Activated T-cell treated with anti-CD3 and anti-CD28 coated beads, Interleukin-2, amount 50 U/mL, for 24 hours (primary cell): Measurements from ENCODE around the gene PRPSAP2.
"Not testable (repeated sequence)": the region's sequence is repeated elsewhere in the genome, so short reads cannot be mapped to it uniquely, and the experiment has no call there.

Experiments
- DNase-seq: peaks from one replicate; pipeline ENCODE4 v3.0.0-alpha.2; 2020
- H3K27ac Mint-ChIP-seq: 2 replicates; pipeline ENCODE4 v1.8.0; 2020; ENCODE audit warnings: mild to moderate bottlenecking, mixed read lengths
- H3K27me3 Mint-ChIP-seq: 2 replicates; pipeline ENCODE4 v1.8.0; 2020; ENCODE audit warnings: mixed read lengths
- H3K36me3 Mint-ChIP-seq: 2 replicates; pipeline ENCODE4 v1.8.0; 2020; ENCODE audit warnings: low read depth, mixed read lengths
- H3K4me1 Mint-ChIP-seq: 2 replicates; pipeline ENCODE4 v1.8.0; 2020; ENCODE audit warnings: low read depth, mixed read lengths
- H3K4me3 Mint-ChIP-seq: 2 replicates; pipeline ENCODE4 v1.8.0; 2020; ENCODE audit warnings: mild to moderate bottlenecking, moderate library complexity, mixed read lengths
- H3K9me3 Mint-ChIP-seq: 2 replicates; pipeline ENCODE4 v1.8.0; 2020; ENCODE audit warnings: mixed read lengths

PRPSAP2 gene

DNA sequence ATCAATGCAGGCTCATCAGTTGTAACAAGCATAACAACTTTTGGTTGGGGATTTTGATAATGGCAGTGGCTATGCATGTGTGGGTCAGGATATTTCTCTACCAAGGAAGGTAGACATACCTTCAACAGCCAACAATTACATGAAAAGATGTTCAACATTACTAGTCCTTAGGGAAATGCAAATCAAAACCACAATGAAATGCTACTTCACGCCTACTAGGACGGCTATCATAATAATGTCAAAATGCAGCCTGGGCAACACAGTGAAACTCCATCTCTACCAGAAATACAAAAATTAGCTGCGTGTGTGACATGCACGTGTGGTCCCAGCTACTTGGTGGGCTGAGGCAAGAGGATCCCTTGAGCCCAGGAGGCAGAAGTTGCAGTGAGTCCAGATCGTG, 86.7 kb downstream of the PRPSAP2 start:
- H3K27ac Mint-ChIP-seq = no peak overlapping the region
- no peaks in the 10 kb centered on the region for H3K36me3 Mint-ChIP-seq
- H3K27me3 Mint-ChIP-seq = no peaks in the 10 kb centered on the region
- H3K9me3 Mint-ChIP-seq = no peaks in the 10 kb centered on the region
- no peaks in the 10 kb centered on the region for H3K4me1 Mint-ChIP-seq
- H3K4me3 Mint-ChIP-seq = no peak overlapping the region
- DNase-seq = no peak

GRCh38 chr17:18946536-18946935, 88.6 kb downstream of the PRPSAP2 start:
- H3K36me3 Mint-ChIP-seq = no peaks in the 10 kb centered on the region
- no peak overlapping the region for H3K27ac Mint-ChIP-seq
- no peak for DNase-seq
- H3K27me3 Mint-ChIP-seq = no peaks in the 10 kb centered on the region
- H3K4me3 Mint-ChIP-seq = no peak overlapping the region
- no peaks in the 10 kb centered on the region for H3K4me1 Mint-ChIP-seq
- no peaks in the 10 kb centered on the region for H3K9me3 Mint-ChIP-seq

GRCh38 chr17:18947866-18948265, 89.9 kb downstream of the PRPSAP2 start:
- H3K4me3 Mint-ChIP-seq = no peak overlapping the region
- no peaks in the 10 kb centered on the region for H3K9me3 Mint-ChIP-seq
- no peak for DNase-seq
- H3K4me1 Mint-ChIP-seq = peaks cover 1% of the 10 kb centered on the region
- no peaks in the 10 kb centered on the region for H3K27me3 Mint-ChIP-seq
- no peak overlapping the region for H3K27ac Mint-ChIP-seq
- H3K36me3 Mint-ChIP-seq = no peaks in the 10 kb centered on the region

DNA sequence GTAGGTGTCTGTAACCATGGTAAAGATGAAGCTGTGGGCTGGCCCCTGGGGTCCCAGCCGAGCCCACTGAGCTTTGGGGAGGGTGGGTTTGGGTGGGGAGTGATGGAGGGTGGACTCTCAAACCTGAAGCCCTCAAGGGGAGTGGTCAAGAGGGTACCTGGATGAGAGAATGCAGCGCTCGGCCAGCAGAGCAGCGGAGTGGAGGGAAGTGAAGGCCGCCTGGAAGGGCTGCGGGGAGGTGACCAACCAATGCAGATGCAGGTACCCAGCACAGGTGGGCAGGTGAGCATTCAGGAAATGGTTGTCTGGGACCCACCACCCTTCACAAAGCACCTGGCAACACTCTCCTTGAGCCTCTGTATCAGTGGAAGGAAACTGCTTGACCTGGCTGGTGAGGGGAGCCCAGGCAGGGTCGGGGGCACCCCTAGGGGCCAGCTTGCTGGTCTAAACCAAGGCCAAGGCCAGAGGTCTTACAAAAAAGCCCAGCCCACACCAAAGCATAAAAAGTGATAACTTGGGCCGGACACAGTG, 90.6 kb downstream of the PRPSAP2 start:
- H3K9me3 Mint-ChIP-seq = no peaks in the 10 kb centered on the region
- H3K36me3 Mint-ChIP-seq = no peaks in the 10 kb centered on the region

DNA sequence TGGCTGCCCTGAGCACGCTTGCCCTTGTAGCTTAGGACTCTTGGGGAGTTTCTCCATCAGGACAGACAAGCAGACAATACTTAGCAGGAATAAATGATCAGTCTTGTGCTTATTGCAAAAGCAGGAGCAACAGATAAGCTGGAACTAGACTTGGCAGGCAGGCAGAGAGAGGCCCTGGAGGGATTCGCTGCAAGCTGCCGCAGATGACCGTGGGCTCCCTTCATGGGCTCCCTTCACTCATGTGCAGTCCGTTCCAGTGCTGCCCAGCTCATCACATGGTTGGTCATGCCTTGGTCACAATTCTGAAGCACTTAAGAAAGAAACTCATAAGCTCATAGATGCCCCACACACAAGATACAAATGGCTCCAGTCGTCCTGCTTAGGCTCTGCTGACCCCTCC, 91.6 kb downstream of the PRPSAP2 start:
- no peaks in the 10 kb centered on the region for H3K27me3 Mint-ChIP-seq
- no peak for DNase-seq
- no peak overlapping the region for H3K27ac Mint-ChIP-seq
- H3K36me3 Mint-ChIP-seq = no peaks in the 10 kb centered on the region
- peaks cover 11% of the 10 kb centered on the region for H3K4me1 Mint-ChIP-seq
- no peaks in the 10 kb centered on the region for H3K9me3 Mint-ChIP-seq
- H3K4me3 Mint-ChIP-seq = no peak overlapping the region

More for the DNA sequence above, 90.6 kb downstream of the PRPSAP2 start:
- Mint-ChIP-seq H3K4me1 (peaks cover 3% of the 10 kb centered on the region), H3K4me3 (no peak overlapping the region), H3K27me3 (no peaks in the 10 kb centered on the region), H3K27ac (no peak overlapping the region)
- DNase-seq = no peak

DNA sequence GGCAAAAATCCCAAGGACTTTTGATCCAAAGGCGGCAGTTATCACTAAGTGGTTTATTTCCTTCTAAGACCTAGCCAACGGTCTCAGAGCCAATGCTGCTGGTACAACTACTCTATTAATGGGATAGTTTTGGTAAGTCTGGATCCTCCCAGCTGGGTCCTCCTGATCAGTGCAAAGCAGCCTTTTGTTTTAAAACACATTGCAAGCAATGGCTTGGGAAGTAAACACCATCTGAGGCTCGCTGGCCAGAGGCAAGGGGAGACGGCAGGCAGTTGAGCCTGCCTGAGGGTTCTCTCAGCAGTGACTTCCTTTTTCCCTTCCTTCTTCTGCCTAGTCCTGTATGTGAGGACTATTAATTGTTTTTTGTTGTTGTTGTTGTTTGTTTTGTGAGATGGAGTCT, 92.4 kb downstream of the PRPSAP2 start:
- H3K4me3 Mint-ChIP-seq = no peak overlapping the region
- peaks cover 15% of the 10 kb centered on the region for H3K4me1 Mint-ChIP-seq
- no peak overlapping the region for H3K27ac Mint-ChIP-seq

DNA sequence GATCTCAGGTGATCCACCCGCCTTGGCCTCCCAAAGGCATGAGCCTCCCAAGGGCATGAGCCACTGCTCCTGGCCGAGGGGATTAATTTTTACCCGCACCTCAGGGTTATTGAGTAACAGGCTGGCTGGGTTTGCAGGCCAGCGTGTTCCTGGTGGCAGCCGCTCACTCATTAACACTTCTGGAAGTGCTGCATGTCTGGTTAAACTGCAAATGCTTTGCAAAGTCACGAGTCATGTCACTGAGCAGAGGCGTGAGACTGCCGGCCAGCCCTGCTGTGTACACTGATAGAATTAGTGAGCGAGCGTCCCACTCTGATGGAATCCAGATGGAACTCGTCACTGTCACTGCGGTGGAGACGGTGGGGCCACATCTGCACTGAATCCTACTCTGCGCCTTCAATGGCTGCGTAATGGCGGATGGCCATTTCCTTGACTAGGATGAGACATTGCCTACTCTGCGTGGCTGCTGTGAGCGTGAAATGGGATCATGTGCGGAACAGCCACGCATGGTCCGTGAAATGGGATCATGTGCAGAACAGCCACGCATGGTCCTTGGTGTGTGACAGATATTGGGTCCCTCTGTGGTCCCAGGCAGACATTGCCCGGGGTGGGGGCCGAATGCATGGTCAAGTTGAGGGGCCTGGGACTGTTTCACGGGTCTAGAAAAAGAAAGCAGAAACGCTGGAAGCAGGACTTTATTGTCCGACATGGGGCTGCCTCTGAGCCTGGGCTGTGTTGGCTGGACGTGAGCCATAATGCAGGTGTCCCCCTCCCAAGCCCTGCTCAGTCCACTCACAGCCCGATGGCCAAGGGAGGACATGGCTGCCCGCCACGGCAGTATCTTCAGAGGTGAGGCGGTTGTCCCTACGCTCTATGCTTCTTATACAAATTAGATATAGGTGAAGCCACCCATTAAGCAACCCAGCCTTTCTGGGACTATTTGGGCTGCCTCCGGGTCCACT, 93.3 kb downstream of the PRPSAP2 start:
- H3K36me3 Mint-ChIP-seq = no peaks in the 10 kb centered on the region
- no peaks in the 10 kb centered on the region for H3K9me3 Mint-ChIP-seq
- no peak overlapping the region for H3K27ac Mint-ChIP-seq
- peaks cover 20% of the 10 kb centered on the region for H3K4me1 Mint-ChIP-seq
- no peaks in the 10 kb centered on the region for H3K27me3 Mint-ChIP-seq
- DNase-seq = no peak
- H3K4me3 Mint-ChIP-seq = no peak overlapping the region

More for the DNA sequence above, 92.4 kb downstream of the PRPSAP2 start:
- no peak for DNase-seq
- Mint-ChIP-seq H3K36me3 (no peaks in the 10 kb centered on the region), H3K27me3 (no peaks in the 10 kb centered on the region), H3K9me3 (no peaks in the 10 kb centered on the region)

DNA sequence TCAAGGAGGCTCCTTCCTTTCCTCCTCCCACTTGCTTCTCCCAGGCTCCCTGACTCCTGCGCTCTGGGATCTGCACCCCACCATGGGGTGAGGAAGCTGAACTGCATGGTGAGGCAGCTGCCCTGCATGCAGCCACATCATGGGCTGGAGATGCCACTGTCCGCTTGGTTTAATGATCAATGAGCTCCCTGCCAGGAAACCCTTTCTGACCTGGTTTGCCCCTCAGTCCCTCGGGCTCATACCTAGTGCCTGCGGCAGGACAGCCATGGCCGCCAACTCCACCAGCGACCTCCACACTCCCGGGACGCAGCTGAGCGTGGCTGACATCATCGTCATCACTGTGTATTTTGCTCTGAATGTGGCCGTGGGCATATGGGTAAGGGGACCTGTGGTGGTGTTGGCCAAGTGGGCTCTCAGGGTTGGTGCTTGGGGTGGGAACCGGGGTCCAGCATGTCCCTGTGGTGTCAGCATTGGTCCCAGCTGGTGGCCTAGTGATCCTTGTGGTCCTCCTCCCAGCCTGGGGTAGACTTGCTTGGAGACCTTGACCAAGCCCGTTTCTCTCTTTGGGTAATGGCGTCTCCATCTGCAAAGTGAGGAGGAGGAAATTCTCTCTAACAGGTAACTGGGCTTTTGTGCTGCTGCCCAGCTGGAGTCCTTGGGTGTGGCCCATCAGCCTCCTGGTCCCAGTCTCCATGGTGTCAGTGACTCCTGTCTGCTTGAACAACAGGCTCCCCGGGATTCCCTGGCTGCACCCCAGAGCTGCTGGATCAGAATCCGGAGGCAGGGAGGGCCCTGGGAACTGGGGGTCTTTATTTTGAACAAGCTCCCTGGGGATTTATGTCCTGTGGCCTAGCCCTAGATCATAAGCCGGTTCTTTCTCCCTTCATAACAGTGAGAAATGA, 94.3 kb downstream of the PRPSAP2 start, which contains the start of gene SLC5A10:
TSS of gene SLC5A10 (plus strand) at position 225 of the 902 bp plus-strand sequence. CDS start at position 266, 41 bp downstream.
- no peak for DNase-seq
- Mint-ChIP-seq H3K27me3 (no peaks in the 10 kb centered on the region), H3K4me1 (peaks cover 20% of the 10 kb centered on the region), H3K9me3 (no peaks in the 10 kb centered on the region), H3K27ac (no peak within 1 kb of the TSS), H3K36me3 (no peaks in the 10 kb centered on the region), H3K4me3 (no peak within 1 kb of the TSS)

- no peak for DNase-seq
- H3K4me1 Mint-ChIP-seq = peaks cover 22% of the 10 kb centered on the region
- H3K27me3 Mint-ChIP-seq = no peaks in the 10 kb centered on the region
- H3K36me3 Mint-ChIP-seq = no peaks in the 10 kb centered on the region
- H3K27ac Mint-ChIP-seq = no peak overlapping the region
- no peaks in the 10 kb centered on the region for H3K9me3 Mint-ChIP-seq
- no peak overlapping the region for H3K4me3 Mint-ChIP-seq
These were observed 95.3 kb downstream of the PRPSAP2 start for GRCh38 chr17:18953231-18953728.

DNA sequence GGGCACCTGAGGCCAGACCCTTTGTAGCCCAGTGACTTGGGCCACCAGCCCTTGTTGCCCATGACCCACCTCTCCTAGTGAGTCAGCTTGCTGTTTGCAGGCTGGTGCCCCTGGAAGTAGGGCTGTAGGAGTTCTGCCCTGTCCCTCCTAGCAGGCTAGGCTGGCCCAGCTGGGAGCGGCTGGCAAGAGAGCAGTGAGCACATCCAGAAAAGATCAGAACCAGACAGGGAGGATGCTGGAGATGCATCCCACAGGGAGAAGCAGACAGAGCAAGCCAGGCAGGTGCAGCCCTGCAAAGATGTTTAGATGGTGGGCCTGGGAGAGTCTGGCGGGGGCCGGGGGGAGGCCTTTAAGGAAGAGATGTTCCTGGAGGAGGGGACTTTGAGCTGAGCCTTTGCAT, 96.4 kb downstream of the PRPSAP2 start:
- no peak for DNase-seq
- Mint-ChIP-seq H3K4me3 (no peak overlapping the region), H3K27ac (no peak overlapping the region), H3K4me1 (peaks cover 22% of the 10 kb centered on the region), H3K27me3 (no peaks in the 10 kb centered on the region), H3K9me3 (no peaks in the 10 kb centered on the region), H3K36me3 (no peaks in the 10 kb centered on the region)

GRCh38 chr17:18955009-18955408, 97.1 kb downstream of the PRPSAP2 start:
- Mint-ChIP-seq H3K4me1 (peaks cover 23% of the 10 kb centered on the region), H3K4me3 (no peak overlapping the region), H3K36me3 (no peaks in the 10 kb centered on the region), H3K9me3 (no peaks in the 10 kb centered on the region), H3K27me3 (no peaks in the 10 kb centered on the region), H3K27ac (peak overlapping the region; percentile 30)
- DNase-seq = no peak

DNA sequence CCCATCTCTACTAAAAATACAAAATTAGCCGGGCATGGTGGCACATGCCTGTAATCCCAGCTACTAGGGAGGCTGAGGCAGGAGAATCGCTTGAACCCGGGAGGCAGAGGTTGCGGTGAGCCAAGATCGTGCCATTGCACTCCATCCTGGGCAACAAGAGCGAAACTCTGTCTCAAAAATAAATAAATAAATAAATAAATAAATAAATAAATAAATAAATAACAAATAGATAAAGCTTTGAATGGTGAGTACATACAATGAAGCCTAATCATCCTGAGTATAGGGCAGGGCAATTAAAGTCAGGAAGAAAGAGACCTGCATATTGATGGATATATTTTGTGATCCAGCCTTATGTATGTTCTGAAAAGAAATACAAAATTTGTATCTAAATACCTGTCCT, 98.1 kb downstream of the PRPSAP2 start:
- peaks cover 30% of the 10 kb centered on the region for H3K4me1 Mint-ChIP-seq
- H3K4me3 Mint-ChIP-seq, H3K36me3 Mint-ChIP-seq, DNase-seq, H3K9me3 Mint-ChIP-seq, H3K27me3 Mint-ChIP-seq, H3K27ac Mint-ChIP-seq: not testable (repeated sequence)

- H3K36me3 Mint-ChIP-seq = no peaks in the 10 kb centered on the region
- no peak for DNase-seq
- no peak overlapping the region for H3K4me3 Mint-ChIP-seq
- H3K27me3 Mint-ChIP-seq = no peaks in the 10 kb centered on the region
- H3K9me3 Mint-ChIP-seq = no peaks in the 10 kb centered on the region
- no peak overlapping the region for H3K27ac Mint-ChIP-seq
- H3K4me1 Mint-ChIP-seq = peaks cover 33% of the 10 kb centered on the region
These were observed 98.7 kb downstream of the PRPSAP2 start for GRCh38 chr17:18956581-18956980.

- Mint-ChIP-seq H3K36me3 (no peaks in the 10 kb centered on the region), H3K4me1 (peaks cover 41% of the 10 kb centered on the region), H3K4me3 (no peak overlapping the region), H3K27ac (no peak overlapping the region), H3K9me3 (no peaks in the 10 kb centered on the region), H3K27me3 (no peaks in the 10 kb centered on the region)
- no peak for DNase-seq
These were observed 99.9 kb downstream of the PRPSAP2 start for GRCh38 chr17:18957831-18958230.
